Esophagus squamous epithelium (tissue), 5 donors: ENCODE data around the gene RPL28. TPM values are rescaled to one million over a fixed set of nuclear protein-coding genes. Genes with fewer than 3 reads are reported as not detected.

ENCODE experiments used
- DNase-seq: peaks from one replicate; lab custom pipeline; 2025; lab: John Stamatoyannopoulos, UW
- H3K27ac ChIP-seq, 4 donors: fragments of 200-600 bp; sonication (generic); one replicate each; pipeline ENCODE4 v1.5.1; 2016 to 2019; ENCODE audit warnings: mild to moderate bottlenecking in 1 of 4
- H3K27me3 ChIP-seq, 4 donors: fragments of 200-600 bp; sonication (generic); 1 replicate in 3 of 4; 2 replicates in 1 of 4; pipeline versions ENCODE4 v1.5.1 to v1.6.0; 2017 to 2021; ENCODE audit warnings: antibody characterized with exemption in 1 of 4
- H3K36me3 ChIP-seq, 3 donors: fragments of 200-600 bp; sonication (generic); one replicate each; pipeline ENCODE4 v1.5.1; 2016 to 2019
- H3K4me1 ChIP-seq, 3 donors: fragments of 200-600 bp; sonication (generic); one replicate each; pipeline ENCODE4 v1.5.1; 2017 to 2019
- H3K4me3 ChIP-seq, 4 donors: fragments of 200-600 bp; sonication (generic); 1 replicate in 3 of 4; 2 replicates in 1 of 4; pipeline ENCODE4 v1.5.1; 2016 to 2019; ENCODE audit warnings: mild to moderate bottlenecking in 2 of 4, moderate library complexity in 1 of 4
- H3K9me3 ChIP-seq, 3 donors: fragments of 200-600 bp; sonication (generic); one replicate each; pipeline ENCODE4 v1.5.1; 2016 to 2019
- POLR2A ChIP-seq, 4 donors: fragments of 450-650 bp; IDR thresholded peaks; one replicate each; pipeline ENCODE4 v1.6.1; 2017; ENCODE audit warnings: antibody characterized with exemption in 4 of 4, mild to moderate bottlenecking in 4 of 4, moderate library complexity in 3 of 4
- WGBS, 2 donors: methylation state at CpG; one replicate each; pipeline ENCODE4 v1.1.5; 2018; 5-methylcytosine and 5-hydroxymethylcytosine counted together
- intact Hi-C: fragments of 100-400 bp; cut with DNase I; formaldehyde crosslinking; loops from one replicate; pipeline ENCODE4 v1.15.0; 2022
- total RNA-seq, 4 donors: library from RNA; depleted of rRNA; stranded (reverse); fragments of >200 nt; gene quantifications; one replicate each; pipeline ENCODE4 v1.1.0, GENCODE V29; 2016
- TF ChIP-seq, protein P1 (sequence below), 6 experiments: fragments of 450-650 bp in 4 of 6; fragments of 200-600 bp in 2 of 6; sonication (generic) in 2 of 6; IDR thresholded peaks; one replicate each; pipeline ENCODE4 v1.5.1; 2016 to 2019; ENCODE audit warnings: antibody characterized with exemption in 6 of 6, mild to moderate bottlenecking in 4 of 6, moderate library complexity in 4 of 6
- donor health status: DM: yes; HTN: yes; CAD: no.

RPL28 gene
- total RNA-seq, 4 donors from 2014 or later = 395 to 866 (median 753) TPM

GRCh38 chr19:55439052-55439451, 53.3 kb downstream of the RPL28 start:
- H3K4me3 ChIP-seq = no peak overlapping the region
- peaks cover 21 to 83% (median 29%) of the 10 kb centered on the region in 4 donors for H3K27me3 ChIP-seq
- H3K27ac ChIP-seq = no peak overlapping the region
- no peak for TF ChIP-seq POLR2A (IDR thresholded peaks at IDR 0.05)
- TF ChIP-seq, protein P1, sequence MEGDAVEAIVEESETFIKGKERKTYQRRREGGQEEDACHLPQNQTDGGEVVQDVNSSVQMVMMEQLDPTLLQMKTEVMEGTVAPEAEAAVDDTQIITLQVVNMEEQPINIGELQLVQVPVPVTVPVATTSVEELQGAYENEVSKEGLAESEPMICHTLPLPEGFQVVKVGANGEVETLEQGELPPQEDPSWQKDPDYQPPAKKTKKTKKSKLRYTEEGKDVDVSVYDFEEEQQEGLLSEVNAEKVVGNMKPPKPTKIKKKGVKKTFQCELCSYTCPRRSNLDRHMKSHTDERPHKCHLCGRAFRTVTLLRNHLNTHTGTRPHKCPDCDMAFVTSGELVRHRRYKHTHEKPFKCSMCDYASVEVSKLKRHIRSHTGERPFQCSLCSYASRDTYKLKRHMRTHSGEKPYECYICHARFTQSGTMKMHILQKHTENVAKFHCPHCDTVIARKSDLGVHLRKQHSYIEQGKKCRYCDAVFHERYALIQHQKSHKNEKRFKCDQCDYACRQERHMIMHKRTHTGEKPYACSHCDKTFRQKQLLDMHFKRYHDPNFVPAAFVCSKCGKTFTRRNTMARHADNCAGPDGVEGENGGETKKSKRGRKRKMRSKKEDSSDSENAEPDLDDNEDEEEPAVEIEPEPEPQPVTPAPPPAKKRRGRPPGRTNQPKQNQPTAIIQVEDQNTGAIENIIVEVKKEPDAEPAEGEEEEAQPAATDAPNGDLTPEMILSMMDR (IDR thresholded peaks at IDR 0.05) = no peak
- 67 to 77% methylated on average over 4 to 5 of the region's 5 CpGs for WGBS, 2 donors
- H3K9me3 ChIP-seq = no peaks in the 10 kb centered on the region
- peaks cover 11 to 34% (median 14%) of the 10 kb centered on the region in 3 donors for H3K4me1 ChIP-seq
- no peak for DNase-seq
- intact Hi-C loops = no loop called here
- no peaks in the 10 kb centered on the region for H3K36me3 ChIP-seq

DNA sequence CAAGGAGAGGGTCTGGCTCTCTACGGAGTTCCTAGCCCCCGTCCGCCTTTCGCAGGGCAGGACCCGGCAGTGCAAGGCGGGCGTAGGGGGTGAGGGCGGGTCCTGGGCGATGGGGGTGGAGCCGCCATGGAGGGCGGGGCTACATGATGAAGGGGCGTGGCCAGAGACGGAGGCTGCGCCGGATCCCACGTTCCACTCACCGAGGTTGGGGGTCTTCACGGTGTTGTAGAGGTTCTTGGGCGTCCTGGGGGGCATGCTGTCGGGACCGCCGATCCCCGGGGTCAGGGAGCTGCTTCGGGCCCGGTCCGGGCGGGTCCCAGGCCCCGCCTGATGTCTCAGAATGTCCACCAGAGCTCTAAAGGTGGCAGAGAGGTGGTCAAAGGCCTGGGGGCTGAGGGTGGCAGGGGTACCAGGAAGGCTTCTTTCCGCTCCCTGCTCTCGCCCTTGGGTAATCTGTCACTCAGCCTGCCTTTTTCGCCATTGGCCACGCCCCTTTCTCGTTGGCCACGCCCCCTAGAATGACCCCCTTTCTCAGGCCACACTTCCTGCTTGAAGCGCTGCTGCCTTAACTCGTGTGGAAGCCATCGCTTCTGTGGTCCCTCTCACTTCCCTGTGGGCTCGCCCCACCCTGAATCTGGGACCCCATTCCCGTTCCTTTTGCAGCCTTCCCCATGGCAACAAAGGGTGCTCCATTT, 54.8 kb downstream of the RPL28 start:
- Histone ChIP-seq H3K4me1 (peaks cover 11 to 39% (median 14%) of the 10 kb centered on the region in 3 donors), H3K36me3 (no peaks in the 10 kb centered on the region), H3K4me3 (peak overlapping the region in 1 of 4 donors; percentile 4), H3K27ac (no peak overlapping the region), H3K27me3 (peaks cover 21 to 98% (median 35%) of the 10 kb centered on the region in 4 donors), H3K9me3 (no peaks in the 10 kb centered on the region)
- no peak for DNase-seq
- WGBS, 2 donors = 12 to 15% methylated on average over 13 to 28 of the region's 39 CpGs
- TF ChIP-seq POLR2A (IDR thresholded peaks at IDR 0.05) = no peak
- TF ChIP-seq, protein P1 (IDR thresholded peaks at IDR 0.05) = no peak
- intact Hi-C loops = no loop called here

DNA sequence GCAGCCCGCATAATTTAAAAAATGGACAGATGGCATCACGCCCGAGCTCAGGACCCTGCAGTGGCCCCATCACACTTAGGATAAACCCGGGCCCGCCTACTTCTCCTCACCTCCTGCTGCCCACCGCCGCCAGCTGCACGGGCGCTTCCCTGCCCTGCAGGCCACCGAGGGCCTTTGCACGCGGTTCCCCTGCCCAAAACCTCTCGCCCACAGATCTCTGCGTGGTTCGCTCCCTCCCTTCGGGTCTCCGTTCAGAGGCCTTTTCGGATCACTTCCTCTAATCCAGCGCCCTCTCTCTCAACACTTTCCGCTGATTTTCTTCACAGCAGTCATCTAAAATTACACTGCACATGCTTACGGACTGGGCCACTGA, 55.6 kb downstream of the RPL28 start:
- Histone ChIP-seq H3K4me3 (no peak overlapping the region), H3K27me3 (peaks cover 21 to 99% (median 35%) of the 10 kb centered on the region in 4 donors), H3K27ac (no peak overlapping the region), H3K36me3 (no peaks in the 10 kb centered on the region), H3K4me1 (peaks cover 11 to 47% (median 14%) of the 10 kb centered on the region in 3 donors), H3K9me3 (no peaks in the 10 kb centered on the region)
- TF ChIP-seq, protein P1 (IDR thresholded peaks at IDR 0.05) = no peak
- no peak for TF ChIP-seq POLR2A (IDR thresholded peaks at IDR 0.05)
- 4 to 8% methylated on average over 21 of the region's 21 CpGs for whole genome bisulfite sequencing, 2 donors
- intact Hi-C loops = no loop called here
- DNase-seq = no peak

GRCh38 chr19:55441692-55442321, 56.1 kb downstream of the RPL28 start:
- DNase-seq = no peak
- Histone ChIP-seq H3K9me3 (no peaks in the 10 kb centered on the region), H3K36me3 (no peaks in the 10 kb centered on the region), H3K27me3 (peaks cover 21 to 98% (median 35%) of the 10 kb centered on the region in 4 donors), H3K27ac (no peak overlapping the region), H3K4me3 (peak overlapping the region in 2 of 4 donors; percentile 15 to 35), H3K4me1 (peaks cover 11 to 52% (median 14%) of the 10 kb centered on the region in 3 donors)
- intact Hi-C loops = no loop called here
- TF ChIP-seq POLR2A (IDR thresholded peaks at IDR 0.05) = no peak
- TF ChIP-seq, protein P1 (IDR thresholded peaks at IDR 0.05) = no peak
- 6% methylated on average over 6 to 18 of the region's 39 CpGs for WGBS, 2 donors

DNA sequence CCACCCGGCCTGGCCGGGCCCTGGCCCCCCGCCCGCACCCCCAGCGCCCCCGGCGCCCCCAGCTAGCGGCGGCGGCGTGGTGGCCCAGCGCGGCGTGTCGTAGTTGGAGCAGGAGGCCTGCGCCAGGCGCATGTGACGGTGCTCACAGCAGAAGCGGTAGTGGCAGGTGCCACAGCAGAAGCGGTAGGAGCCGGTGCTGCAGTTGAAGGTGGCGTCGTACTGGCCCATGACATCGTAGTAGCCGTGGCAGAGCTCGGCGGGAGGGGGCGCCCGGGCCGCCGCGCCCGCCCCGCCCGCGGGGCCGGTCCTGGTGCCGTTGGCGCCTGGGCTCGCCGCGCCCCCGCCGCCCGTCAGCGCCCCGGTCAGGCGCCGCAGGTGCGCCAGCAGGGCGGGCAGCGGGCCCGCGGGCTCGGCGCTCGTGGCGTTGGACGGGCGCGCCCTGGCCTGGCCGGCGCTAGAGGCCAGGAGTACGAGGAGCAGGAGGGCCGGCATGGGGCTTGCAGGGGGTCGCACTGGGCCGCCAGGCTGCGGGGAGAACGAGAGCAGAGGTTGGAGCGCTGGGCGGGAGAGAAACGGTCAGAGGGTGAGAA, 56.7 kb downstream of the RPL28 start:
- TF ChIP-seq, protein P1 (IDR thresholded peaks at IDR 0.05) = no peak
- TF ChIP-seq POLR2A (IDR thresholded peaks at IDR 0.05) = no peak
- H3K9me3 ChIP-seq = no peaks in the 10 kb centered on the region
- H3K36me3 ChIP-seq = no peaks in the 10 kb centered on the region
- H3K4me3 ChIP-seq = peak overlapping the region in 2 of 4 donors; percentile 15 to 35
- 1% methylated on average over 21 of the region's 72 CpGs; no CpG with 5 or more reads in 1 of the 2 donors for WGBS, 2 donors
- H3K27ac ChIP-seq = no peak overlapping the region
- DNase-seq = no peak
- H3K4me1 ChIP-seq = peaks cover 11 to 58% (median 17%) of the 10 kb centered on the region in 3 donors
- intact Hi-C loops = no loop called here
- peaks cover 21 to 98% (median 35%) of the 10 kb centered on the region in 4 donors for H3K27me3 ChIP-seq
